GM21528 (cell line): ENCODE measurements around the gene SLC35F1.

Experiments
- ATAC-seq: cut with Tn5 transposase; IDR thresholded peaks from one replicate; pipeline ENCODE4 v1.9.1; 2021; ENCODE audit warnings: mild to moderate bottlenecking, moderate library complexity; ENCODE audit not compliant: unreplicated experiment, low FRiP score

Gene SLC35F1

GRCh38 chr6:118299457-118299856 lies 392.4 kb downstream of the SLC35F1 start:
- no peak for ATAC-seq

GRCh38 chr6:118304321-118304720 lies 397.3 kb downstream of the SLC35F1 start:
- no peak for ATAC-seq

DNA sequence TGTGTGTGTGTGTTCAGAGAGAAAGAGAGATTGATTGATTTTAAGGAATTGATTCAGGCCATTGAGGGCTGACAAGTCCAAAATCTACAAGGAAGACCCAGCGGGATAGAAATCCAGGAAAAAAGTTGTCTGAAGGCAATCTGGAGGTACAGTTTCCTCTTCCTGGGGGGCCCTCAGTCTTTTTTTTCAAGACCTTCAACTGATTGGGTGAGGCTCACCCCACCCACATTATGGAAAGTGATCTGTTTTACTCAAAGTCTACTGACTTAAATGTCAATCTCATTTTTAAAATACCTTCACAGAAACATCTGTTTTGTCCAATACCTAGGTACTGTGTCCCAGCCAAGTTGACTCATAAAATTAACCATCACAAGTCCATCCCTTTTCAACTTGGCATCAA lies 398.0 kb downstream of the SLC35F1 start:
- ATAC-seq, result no peak

- no peak for ATAC-seq
Observed at GRCh38 chr6:118306392-118307238, 399.6 kb downstream of the SLC35F1 start.

- ATAC-seq, result no peak
Observed at GRCh38 chr6:118307581-118307980, 400.5 kb downstream of the SLC35F1 start.

DNA sequence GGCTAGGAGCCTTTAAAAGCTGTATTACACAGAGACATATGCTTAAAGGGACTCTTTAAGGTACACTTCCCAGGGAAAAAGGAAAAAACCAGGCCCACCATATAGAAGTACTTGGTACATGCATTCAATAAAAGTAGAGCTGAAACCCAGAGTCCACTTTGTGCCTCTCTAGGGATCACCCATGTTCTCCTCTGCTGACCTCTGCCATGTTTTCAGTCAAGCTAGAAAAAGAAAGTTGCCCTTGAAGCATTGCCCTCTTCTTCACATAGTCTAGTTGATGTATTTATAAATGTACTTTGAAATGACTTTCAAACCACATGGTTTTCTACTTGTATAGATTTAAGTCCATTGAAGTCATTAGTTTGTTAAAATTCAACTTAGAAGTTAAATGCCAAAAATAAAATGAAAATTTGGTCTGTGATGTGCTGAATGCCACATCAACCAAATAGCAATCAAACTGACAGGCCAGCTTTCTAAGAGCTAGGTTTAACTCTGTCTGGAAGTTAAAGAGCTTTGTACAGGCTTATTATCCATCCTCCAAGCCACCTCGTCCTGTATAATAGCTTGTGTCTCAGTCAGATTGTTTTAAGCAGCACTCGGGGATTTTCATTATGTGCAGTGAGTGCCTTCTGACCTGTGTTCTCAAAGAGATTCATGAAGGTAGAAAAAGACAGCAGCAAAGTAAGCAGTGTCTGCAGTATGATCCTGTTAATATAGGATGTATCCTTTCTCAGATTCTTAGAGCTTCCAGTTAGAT lies 402.5 kb downstream of the SLC35F1 start:
- no peak for ATAC-seq

GRCh38 chr6:118313208-118313607 lies 406.1 kb downstream of the SLC35F1 start:
- no peak for ATAC-seq

- no peak for ATAC-seq
Observed at GRCh38 chr6:118313762-118314161, 406.7 kb downstream of the SLC35F1 start.

GRCh38 chr6:118316796-118317384 lies 409.8 kb downstream of the SLC35F1 start:
- ATAC-seq, result no peak

GRCh38 chr6:118317581-118318563 lies 410.8 kb downstream of the SLC35F1 start:
- ATAC-seq, result no peak

DNA sequence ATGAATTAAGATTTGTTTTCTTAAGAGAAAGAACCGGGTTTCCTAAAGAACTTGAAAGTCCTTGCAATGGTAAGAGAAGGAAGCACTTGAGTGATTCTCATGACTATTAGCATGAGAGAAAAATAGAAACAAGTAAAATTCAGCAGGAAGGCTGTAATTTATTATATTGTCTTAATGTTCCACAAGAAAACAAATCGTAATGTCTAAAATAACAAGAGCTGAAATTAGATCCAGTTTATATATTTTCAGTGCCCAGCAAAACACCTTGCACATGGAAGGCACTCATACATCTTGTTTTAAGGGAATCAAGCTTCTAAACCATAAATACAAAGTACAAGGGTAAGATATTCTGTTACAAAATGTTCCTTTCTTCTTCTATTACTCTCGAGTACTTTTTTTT lies 411.6 kb downstream of the SLC35F1 start:
- no peak for ATAC-seq

GRCh38 chr6:118319416-118319815 lies 412.4 kb downstream of the SLC35F1 start:
- no peak for ATAC-seq

- no peak for ATAC-seq
Observed at GRCh38 chr6:118319894-118320649, 413.0 kb downstream of the SLC35F1 start.

GRCh38 chr6:118320652-118321051 lies 413.6 kb downstream of the SLC35F1 start:
- ATAC-seq, result no peak

DNA sequence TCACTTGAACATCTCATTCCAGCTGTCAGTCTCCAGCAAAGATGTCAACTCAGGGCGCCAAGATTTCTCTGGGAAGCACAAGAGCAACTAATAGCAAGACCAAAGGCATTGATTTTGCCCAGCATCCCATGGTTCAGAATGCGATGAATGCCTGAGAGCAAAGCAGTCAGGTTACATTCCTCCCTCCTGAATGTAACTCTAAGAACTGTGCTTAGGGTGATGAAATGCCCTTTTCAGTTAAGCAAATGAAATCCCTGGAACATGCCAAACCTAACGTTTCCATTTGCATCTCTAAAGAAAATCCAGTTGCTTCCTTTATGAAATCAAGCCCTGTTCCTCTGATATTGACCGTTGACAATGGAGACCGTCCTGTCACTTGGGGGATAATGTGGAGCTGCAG lies 417.1 kb downstream of the SLC35F1 start:
- no peak for ATAC-seq

GRCh38 chr6:118325220-118325860 lies 418.3 kb downstream of the SLC35F1 start:
- ATAC-seq, result no peak

DNA sequence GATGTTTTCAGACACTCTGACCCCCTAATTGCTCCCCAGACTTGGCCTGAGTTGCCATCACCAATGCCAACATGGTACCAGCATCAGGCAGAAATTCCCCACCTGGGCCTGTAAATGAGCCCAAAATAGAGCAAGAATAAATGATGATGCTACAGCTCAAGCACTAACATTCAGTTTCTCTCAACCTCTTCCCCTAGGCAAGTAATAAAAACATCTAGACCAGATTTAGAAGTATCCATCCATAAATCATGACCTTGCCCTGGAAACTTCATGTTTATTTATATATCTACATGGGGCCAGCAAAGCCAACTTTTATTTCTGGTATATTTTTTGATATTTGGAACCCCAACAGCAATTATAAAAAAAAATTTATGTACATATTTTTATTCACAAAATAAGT lies 419.6 kb downstream of the SLC35F1 start:
- no peak for ATAC-seq

DNA sequence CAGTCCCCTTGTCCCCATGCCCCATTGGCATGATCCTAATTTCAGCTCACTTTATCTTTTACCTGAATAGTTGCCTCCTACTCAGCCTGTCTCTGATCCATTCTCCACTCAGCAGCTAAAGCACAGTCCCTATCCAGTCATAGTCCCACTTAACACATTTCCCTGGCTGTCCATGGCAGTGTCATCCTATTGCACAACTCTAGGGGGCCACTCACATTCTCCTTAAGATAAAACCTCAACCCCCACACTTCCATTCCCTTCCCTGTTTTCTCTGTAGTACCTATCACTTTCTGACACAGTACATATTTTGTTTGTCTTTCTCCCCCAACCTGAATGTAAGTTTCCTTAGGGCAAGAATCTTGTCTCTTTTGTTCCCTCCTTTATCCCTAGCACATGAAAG lies 420.2 kb downstream of the SLC35F1 start:
- ATAC-seq, result no peak

- no peak for ATAC-seq
Observed at GRCh38 chr6:118333772-118334171, 426.7 kb downstream of the SLC35F1 start.
